RPMI7951 (cell line): ENCODE data around the gene RIPK1. TPM values are rescaled to one million over a fixed set of nuclear protein-coding genes. Genes with fewer than 3 reads are reported as not detected.

Experiments
- DNase-seq: peaks from one replicate; pipeline ENCODE4 v3.0.0-alpha.2; 2012; ENCODE audit warnings: low read depth
- total RNA-seq: library from RNA; depleted of rRNA; stranded (reverse); fragments of >200 nt; shearing (Covaris generic); gene quantifications from 2 replicates; pipeline ENCODE4 v1.2.3, GENCODE V29; 2014; rRNA removed

RIPK1 gene
- total RNA-seq, 1 experiment from 2014 or later: 13.2 TPM

DNA sequence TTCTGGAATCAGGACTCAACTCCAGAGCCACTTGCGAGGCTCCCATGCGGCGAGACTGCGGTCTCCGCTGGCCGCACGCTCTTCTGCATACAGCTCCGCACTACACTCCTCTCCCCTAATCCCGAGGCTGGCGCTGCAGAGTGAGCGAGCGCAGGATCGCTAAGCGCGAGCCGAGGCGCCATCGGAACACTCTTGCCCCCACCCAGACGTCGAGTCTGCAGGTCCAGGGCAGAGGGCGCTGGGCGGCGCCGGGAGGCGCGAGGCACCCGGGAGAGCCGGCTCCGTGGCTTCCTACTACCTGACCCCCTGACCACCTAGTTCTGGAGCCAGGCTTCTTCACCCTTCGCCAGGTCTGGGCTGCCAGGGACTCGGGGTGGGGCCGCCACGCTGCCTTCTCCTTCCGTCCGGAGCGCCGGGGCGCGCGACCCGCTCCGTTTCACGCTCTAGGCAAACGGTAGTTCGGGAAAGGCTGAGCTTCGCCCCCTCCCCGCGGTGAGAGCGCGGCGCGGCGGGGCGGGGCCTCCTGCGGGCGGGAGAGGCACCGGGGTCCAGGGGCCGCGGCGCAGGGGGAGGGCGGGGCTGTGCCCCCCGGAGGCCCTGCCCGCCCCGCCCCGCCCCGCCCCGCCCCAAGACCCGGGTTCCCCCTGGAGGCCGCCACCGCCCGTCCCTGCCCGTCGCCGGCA, 94.4 kb downstream of the RIPK1 start:
- peak; percentile 80 for DNase-seq

DNA sequence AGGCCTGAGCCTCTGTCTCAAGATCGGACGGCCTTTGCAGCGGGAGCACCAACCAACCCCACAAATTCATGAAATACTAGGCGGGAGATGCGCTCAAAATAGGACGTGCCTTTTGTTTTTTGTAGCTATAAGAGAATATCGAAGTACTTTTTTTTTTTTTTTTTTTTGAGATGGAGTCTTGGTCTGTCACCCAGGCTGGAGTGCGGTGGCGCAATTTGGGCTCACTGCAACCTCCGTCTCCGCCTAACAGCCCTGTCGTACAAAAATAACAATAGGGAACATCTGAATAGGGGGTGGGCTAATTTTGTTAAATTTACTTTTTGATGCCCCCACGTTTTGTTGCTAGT, 94.9 kb downstream of the RIPK1 start:
- DNase-seq: no peak

DNA sequence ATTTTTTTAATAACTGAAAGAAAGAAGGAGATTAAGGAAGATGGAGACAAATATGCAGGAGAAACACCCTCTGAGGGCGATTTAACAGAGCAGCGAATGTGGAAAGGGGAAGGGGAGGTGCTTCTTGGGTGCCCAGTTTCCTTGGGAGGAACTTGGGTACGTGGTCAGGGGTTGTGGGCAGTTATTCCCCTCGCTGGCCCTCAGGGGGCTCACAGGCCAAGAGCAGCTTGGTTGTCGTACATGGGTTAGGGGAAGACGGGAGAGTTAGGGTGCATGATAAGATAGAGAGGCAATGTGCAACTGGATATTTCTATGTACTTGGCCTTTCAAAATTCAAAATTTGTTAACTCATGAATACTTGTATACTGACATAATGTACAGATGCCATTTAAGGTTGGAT, 96.1 kb downstream of the RIPK1 start:
- DNase-seq: no peak

Other genes with a start within 250 kb of the RIPK1 start
- 25.1 and 37.7 TPM in 2 replicates for gene SERPINB1, start 226.6 kb upstream of the RIPK1 start, total RNA-seq
- gene SERPINB9, start 165.2 kb upstream of the RIPK1 start, total RNA-seq: 0.10 and 0.12 TPM in 2 replicates
- 92.6 and 101 TPM in 2 replicates for gene SERPINB6, start 96.9 kb upstream of the RIPK1 start, total RNA-seq
- 42.3 and 52.9 TPM in 2 replicates for gene NQO2, start 68.6 kb upstream of the RIPK1 start, total RNA-seq
- gene BPHL, start 50.2 kb downstream of the RIPK1 start, total RNA-seq: 22.9 and 24.8 TPM in 2 replicates
- gene TUBB2A, start 89.0 kb downstream of the RIPK1 start, total RNA-seq: 265 and 319 TPM in 2 replicates
- 22.1 and 26.7 TPM in 2 replicates for gene TUBB2B, start 159.2 kb downstream of the RIPK1 start, total RNA-seq
- 26.8 and 35.2 TPM in 2 replicates for gene PSMG4, start 190.5 kb downstream of the RIPK1 start, total RNA-seq